HEK293 (cell line): ENCODE results near the gene CTSD.

Source experiments
- CTCF ChIA-PET: fragments of 350-600 bp; formaldehyde crosslinking; extraction: SDS; loops from one replicate; lab custom pipeline; 2021; ENCODE audit warnings: antibody characterized with exemption; lab: Yijun Ruan, JAX
- POLR2A ChIA-PET: fragments of 300-600 bp; formaldehyde crosslinking; extraction: SDS; loops from one replicate; lab custom pipeline; 2020; ENCODE audit warnings: antibody characterized with exemption, inconsistent platforms; lab: Yijun Ruan, JAX
- H3K27ac ChIP-seq: fragments of 200-500 bp; sonication (Bioruptor generic); 2 replicates; pipeline ENCODE4 v1.5.1; 2014; ENCODE audit warnings: low read depth, low read length, control low read depth, inconsistent platforms; ENCODE audit errors: extremely low read depth
- H3K36me3 ChIP-seq, 2 experiments: fragments of 200-500 bp in 1 of 2; sonication (Bioruptor generic) in 1 of 2; 1 replicate in 1 of 2; 2 replicates in 1 of 2; pipeline ENCODE4 v1.5.1; 2014 to 2017; ENCODE audit warnings: inconsistent platforms in 2 of 2, low read length in 2 of 2; ENCODE audit not compliant: control insufficient read depth in 2 of 2, insufficient read depth in 1 of 2
- H3K4me1 ChIP-seq: fragments of 200-500 bp; sonication (Bioruptor generic); 2 replicates; pipeline ENCODE4 v1.5.1; 2014; ENCODE audit warnings: mild to moderate bottlenecking, low read length, inconsistent platforms; ENCODE audit not compliant: control insufficient read depth, insufficient read depth
- H3K4me3 ChIP-seq: 2 replicates; pipeline ENCODE4 v1.5.1; 2011; ENCODE audit warnings: low read depth, mild to moderate bottlenecking, control low read depth, low read length, moderate library complexity
- H3K9me3 ChIP-seq: fragments of 200-500 bp; sonication (Bioruptor generic); 2 replicates; pipeline ENCODE4 v1.5.1; 2014; ENCODE audit warnings: low read depth, low read length, inconsistent platforms; ENCODE audit not compliant: control insufficient read depth, insufficient read depth
- BCL11B ChIP-seq: fragments of 450-650 bp; formaldehyde crosslinking; IDR thresholded peaks from 2 replicates; pipeline ENCODE4 v1.5.1; 2016; ENCODE audit warnings: low read depth, missing biosample characterization, missing genetic modification characterization
- PRDM2 ChIP-seq: fragments of 450-650 bp; formaldehyde crosslinking; IDR thresholded peaks from 2 replicates; pipeline ENCODE4 v1.5.1; 2016; ENCODE audit warnings: missing biosample characterization, missing genetic modification characterization, borderline replicate concordance
- SALL2 ChIP-seq: fragments of 450-650 bp; formaldehyde crosslinking; IDR thresholded peaks from 2 replicates; pipeline ENCODE4 v1.5.0; 2017; ENCODE audit warnings: missing biosample characterization, mild to moderate bottlenecking, missing genetic modification characterization, borderline replicate concordance
- ZBTB8A ChIP-seq: fragments of 450-650 bp; formaldehyde crosslinking; IDR thresholded peaks from 2 replicates; pipeline ENCODE4 v1.5.1; 2016; ENCODE audit warnings: missing biosample characterization, missing genetic modification characterization
- ZFHX2 ChIP-seq: fragments of 450-650 bp; formaldehyde crosslinking; conservative IDR thresholded peaks from 2 replicates; pipeline ENCODE4 v1.5.1; 2016; ENCODE audit warnings: missing biosample characterization, missing genetic modification characterization
- ZNF19 ChIP-seq: fragments of 450-650 bp; formaldehyde crosslinking; IDR thresholded peaks from 2 replicates; pipeline ENCODE4; 2016; ENCODE audit warnings: missing biosample characterization, missing genetic modification characterization, low read depth
- ZNF24 ChIP-seq: fragments of 450-650 bp; formaldehyde crosslinking; IDR thresholded peaks from 2 replicates; pipeline ENCODE4 v1.5.1; 2016; ENCODE audit warnings: missing biosample characterization, missing genetic modification characterization
- ZNF302 ChIP-seq: fragments of 450-650 bp; formaldehyde crosslinking; IDR thresholded peaks from 2 replicates; pipeline ENCODE4 v1.5.1; 2016; ENCODE audit warnings: missing biosample characterization, missing genetic modification characterization, low read depth
- ZNF335 ChIP-seq: fragments of 450-650 bp; formaldehyde crosslinking; conservative IDR thresholded peaks from 2 replicates; pipeline ENCODE4 v1.5.1; 2016; ENCODE audit warnings: missing biosample characterization, missing genetic modification characterization
- ZNF366 ChIP-seq: fragments of 450-650 bp; formaldehyde crosslinking; conservative IDR thresholded peaks from 2 replicates; pipeline ENCODE4 v1.5.1; 2016; ENCODE audit warnings: missing biosample characterization, missing genetic modification characterization
- ZNF449 ChIP-seq: fragments of 450-650 bp; formaldehyde crosslinking; IDR thresholded peaks from 2 replicates; pipeline ENCODE4 v1.5.1; 2017; ENCODE audit warnings: missing biosample characterization, mild to moderate bottlenecking, missing genetic modification characterization, moderate library complexity
- TF ChIP-seq, protein P1 (sequence below): fragments of 450-650 bp; formaldehyde crosslinking; optimal IDR thresholded peaks from 2 replicates; pipeline ENCODE3; 2016; ENCODE audit warnings: missing biosample characterization, mild to moderate bottlenecking, missing genetic modification characterization
- TF ChIP-seq, protein P2 (sequence below): fragments of 450-650 bp; formaldehyde crosslinking; IDR thresholded peaks from 2 replicates; pipeline ENCODE4 v1.5.1; 2016; ENCODE audit warnings: missing biosample characterization, missing genetic modification characterization
- TF ChIP-seq, protein P3 (sequence below): fragments of 450-650 bp; formaldehyde crosslinking; IDR thresholded peaks from 2 replicates; pipeline ENCODE4 v1.5.1; 2017; ENCODE audit warnings: missing biosample characterization, missing genetic modification characterization
- TF ChIP-seq, protein P4 (sequence below): fragments of 450-650 bp; formaldehyde crosslinking; IDR thresholded peaks from 2 replicates; pipeline ENCODE4 v1.5.1; 2017; ENCODE audit warnings: missing biosample characterization, missing genetic modification characterization

Gene CTSD

GRCh38 chr11:1786466-1786865 is 22.7 kb upstream of the CTSD start:
- Histone ChIP-seq H3K4me1 (no peaks in the 10 kb centered on the region), H3K4me3 (no peak overlapping the region), H3K36me3 (no peaks in the 10 kb centered on the region), H3K9me3 (no peaks in the 10 kb centered on the region), H3K27ac (no peak overlapping the region)
- TF ChIP-seq ZNF24 (no peak), ZNF366 (tag by site-specific recombination) (no peak), PRDM2 (tag by site-specific recombination) (no peak), ZNF302 (tag by site-specific recombination) (no peak), SALL2 (no peak), ZNF335 (tag by site-specific recombination) (no peak), ZFHX2 (tag by site-specific recombination) (no peak), BCL11B (tag by site-specific recombination) (no peak), ZNF449 (no peak), ZBTB8A (tag by site-specific recombination) (no peak), ZNF19 (tag by site-specific recombination) (no peak)
- TF ChIP-seq, protein P1, sequence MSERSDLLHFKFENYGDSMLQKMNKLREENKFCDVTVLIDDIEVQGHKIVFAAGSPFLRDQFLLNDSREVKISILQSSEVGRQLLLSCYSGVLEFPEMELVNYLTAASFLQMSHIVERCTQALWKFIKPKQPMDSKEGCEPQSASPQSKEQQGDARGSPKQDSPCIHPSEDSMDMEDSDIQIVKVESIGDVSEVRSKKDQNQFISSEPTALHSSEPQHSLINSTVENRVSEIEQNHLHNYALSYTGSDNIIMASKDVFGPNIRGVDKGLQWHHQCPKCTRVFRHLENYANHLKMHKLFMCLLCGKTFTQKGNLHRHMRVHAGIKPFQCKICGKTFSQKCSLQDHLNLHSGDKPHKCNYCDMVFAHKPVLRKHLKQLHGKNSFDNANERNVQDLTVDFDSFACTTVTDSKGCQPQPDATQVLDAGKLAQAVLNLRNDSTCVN (tag by site-specific recombination): no peak
- TF ChIP-seq, protein P2, sequence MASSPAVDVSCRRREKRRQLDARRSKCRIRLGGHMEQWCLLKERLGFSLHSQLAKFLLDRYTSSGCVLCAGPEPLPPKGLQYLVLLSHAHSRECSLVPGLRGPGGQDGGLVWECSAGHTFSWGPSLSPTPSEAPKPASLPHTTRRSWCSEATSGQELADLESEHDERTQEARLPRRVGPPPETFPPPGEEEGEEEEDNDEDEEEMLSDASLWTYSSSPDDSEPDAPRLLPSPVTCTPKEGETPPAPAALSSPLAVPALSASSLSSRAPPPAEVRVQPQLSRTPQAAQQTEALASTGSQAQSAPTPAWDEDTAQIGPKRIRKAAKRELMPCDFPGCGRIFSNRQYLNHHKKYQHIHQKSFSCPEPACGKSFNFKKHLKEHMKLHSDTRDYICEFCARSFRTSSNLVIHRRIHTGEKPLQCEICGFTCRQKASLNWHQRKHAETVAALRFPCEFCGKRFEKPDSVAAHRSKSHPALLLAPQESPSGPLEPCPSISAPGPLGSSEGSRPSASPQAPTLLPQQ (tag by site-specific recombination): no peak
- TF ChIP-seq, protein P3, sequence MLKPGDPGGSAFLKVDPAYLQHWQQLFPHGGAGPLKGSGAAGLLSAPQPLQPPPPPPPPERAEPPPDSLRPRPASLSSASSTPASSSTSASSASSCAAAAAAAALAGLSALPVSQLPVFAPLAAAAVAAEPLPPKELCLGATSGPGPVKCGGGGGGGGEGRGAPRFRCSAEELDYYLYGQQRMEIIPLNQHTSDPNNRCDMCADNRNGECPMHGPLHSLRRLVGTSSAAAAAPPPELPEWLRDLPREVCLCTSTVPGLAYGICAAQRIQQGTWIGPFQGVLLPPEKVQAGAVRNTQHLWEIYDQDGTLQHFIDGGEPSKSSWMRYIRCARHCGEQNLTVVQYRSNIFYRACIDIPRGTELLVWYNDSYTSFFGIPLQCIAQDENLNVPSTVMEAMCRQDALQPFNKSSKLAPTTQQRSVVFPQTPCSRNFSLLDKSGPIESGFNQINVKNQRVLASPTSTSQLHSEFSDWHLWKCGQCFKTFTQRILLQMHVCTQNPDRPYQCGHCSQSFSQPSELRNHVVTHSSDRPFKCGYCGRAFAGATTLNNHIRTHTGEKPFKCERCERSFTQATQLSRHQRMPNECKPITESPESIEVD (tag by site-specific recombination): no peak
- TF ChIP-seq, protein P4, sequence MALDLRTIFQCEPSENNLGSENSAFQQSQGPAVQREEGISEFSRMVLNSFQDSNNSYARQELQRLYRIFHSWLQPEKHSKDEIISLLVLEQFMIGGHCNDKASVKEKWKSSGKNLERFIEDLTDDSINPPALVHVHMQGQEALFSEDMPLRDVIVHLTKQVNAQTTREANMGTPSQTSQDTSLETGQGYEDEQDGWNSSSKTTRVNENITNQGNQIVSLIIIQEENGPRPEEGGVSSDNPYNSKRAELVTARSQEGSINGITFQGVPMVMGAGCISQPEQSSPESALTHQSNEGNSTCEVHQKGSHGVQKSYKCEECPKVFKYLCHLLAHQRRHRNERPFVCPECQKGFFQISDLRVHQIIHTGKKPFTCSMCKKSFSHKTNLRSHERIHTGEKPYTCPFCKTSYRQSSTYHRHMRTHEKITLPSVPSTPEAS (tag by site-specific recombination): no peak
- ChIA-PET CTCF (interaction anchor here (3.2 kb wide), 1 partner anchor 46 kb away, joined by 8 read pairs; no protein-coding TSS in a partner anchor), POLR2A (no interaction called here)
